Ascending aorta (tissue), 2 donors: ENCODE results near the gene AKT3. TPM values are rescaled to one million over a fixed set of nuclear protein-coding genes. Genes with fewer than 3 reads are reported as not detected.

Experiments
- DNase-seq, 2 donors: peaks; one replicate each; pipeline ENCODE4 v3.0.0-alpha.2; 2019; ENCODE audit warnings: low spot score in 2 of 2
- H3K27ac ChIP-seq, 2 donors: fragments of 200-600 bp; sonication (generic); one replicate each; pipeline ENCODE4 v1.5.1; 2016 to 2017; ENCODE audit warnings: mild to moderate bottlenecking in 1 of 2
- H3K27me3 ChIP-seq: fragments of 200-600 bp; sonication (generic); one replicate; pipeline ENCODE4 v1.5.1; 2017
- H3K36me3 ChIP-seq, 2 donors: fragments of 200-600 bp; sonication (generic); one replicate each; pipeline ENCODE4 v1.5.1; 2016
- H3K4me1 ChIP-seq, 2 donors: fragments of 200-600 bp; sonication (generic); one replicate each; pipeline ENCODE4 v1.5.1; 2016 to 2017; ENCODE audit warnings: mild to moderate bottlenecking in 1 of 2
- H3K4me3 ChIP-seq, 2 donors: fragments of 200-600 bp; sonication (generic); one replicate each; pipeline ENCODE4 v1.5.1; 2016 to 2017; ENCODE audit warnings: mild to moderate bottlenecking in 1 of 2
- H3K9me3 ChIP-seq, 2 donors: fragments of 200-600 bp; sonication (generic); one replicate each; pipeline ENCODE4 v1.5.1; 2016
- intact Hi-C: fragments of 100-400 bp; cut with DNase I; formaldehyde crosslinking; loops from one replicate; pipeline ENCODE4 v1.15.1; 2023
- total RNA-seq: library from RNA; depleted of rRNA; stranded (reverse); fragments of >200 nt; gene quantifications from one replicate; pipeline ENCODE4 v1.1.0, GENCODE V29; 2016
- TF ChIP-seq, protein P1 (sequence below), 3 experiments: fragments of 200-600 bp in 2 of 3; fragments of 450-650 bp in 1 of 3; sonication (generic) in 2 of 3; IDR thresholded peaks; one replicate each; pipeline ENCODE4 v1.5.1; 2016 to 2019; ENCODE audit warnings: antibody characterized with exemption in 3 of 3, mild to moderate bottlenecking in 1 of 3, moderate library complexity in 1 of 3

The AKT3 gene
- total RNA-seq, 1 donor from 2014 or later: 38.0 TPM

GRCh38 chr1:243549791-243550190 is 300.3 kb downstream of the AKT3 start:
- Histone ChIP-seq H3K4me1 (no peaks in the 10 kb centered on the region), H3K9me3 (no peaks in the 10 kb centered on the region), H3K27ac (no peak overlapping the region), H3K4me3 (no peak overlapping the region), H3K27me3 (no peaks in the 10 kb centered on the region), H3K36me3 (peaks cover 0 to 5% of the 10 kb centered on the region in 2 donors)
- TF ChIP-seq, protein P1, sequence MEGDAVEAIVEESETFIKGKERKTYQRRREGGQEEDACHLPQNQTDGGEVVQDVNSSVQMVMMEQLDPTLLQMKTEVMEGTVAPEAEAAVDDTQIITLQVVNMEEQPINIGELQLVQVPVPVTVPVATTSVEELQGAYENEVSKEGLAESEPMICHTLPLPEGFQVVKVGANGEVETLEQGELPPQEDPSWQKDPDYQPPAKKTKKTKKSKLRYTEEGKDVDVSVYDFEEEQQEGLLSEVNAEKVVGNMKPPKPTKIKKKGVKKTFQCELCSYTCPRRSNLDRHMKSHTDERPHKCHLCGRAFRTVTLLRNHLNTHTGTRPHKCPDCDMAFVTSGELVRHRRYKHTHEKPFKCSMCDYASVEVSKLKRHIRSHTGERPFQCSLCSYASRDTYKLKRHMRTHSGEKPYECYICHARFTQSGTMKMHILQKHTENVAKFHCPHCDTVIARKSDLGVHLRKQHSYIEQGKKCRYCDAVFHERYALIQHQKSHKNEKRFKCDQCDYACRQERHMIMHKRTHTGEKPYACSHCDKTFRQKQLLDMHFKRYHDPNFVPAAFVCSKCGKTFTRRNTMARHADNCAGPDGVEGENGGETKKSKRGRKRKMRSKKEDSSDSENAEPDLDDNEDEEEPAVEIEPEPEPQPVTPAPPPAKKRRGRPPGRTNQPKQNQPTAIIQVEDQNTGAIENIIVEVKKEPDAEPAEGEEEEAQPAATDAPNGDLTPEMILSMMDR (IDR thresholded peaks at IDR 0.05): no peak
- intact Hi-C loops: no loop called here
- no peak for DNase-seq

DNA sequence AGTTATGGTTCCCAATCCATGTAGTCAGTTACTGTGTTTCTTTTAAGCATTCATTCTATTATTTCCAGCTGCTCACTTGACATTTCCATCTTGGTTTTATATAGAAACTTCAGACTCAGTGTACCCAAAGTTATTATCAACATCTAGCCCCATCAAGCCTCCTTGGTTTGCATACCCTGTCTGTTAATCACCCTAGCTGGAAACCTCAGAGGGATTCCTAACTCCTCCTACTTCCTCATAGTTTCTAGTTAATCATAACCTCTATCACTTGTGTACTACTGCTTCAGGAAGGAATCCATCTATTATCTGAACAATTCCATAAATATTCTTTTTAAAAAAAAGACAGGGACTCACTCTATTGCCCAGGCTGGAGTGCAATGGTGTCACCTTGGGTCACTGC is 300.9 kb downstream of the AKT3 start:
- H3K27ac ChIP-seq: no peak overlapping the region
- TF ChIP-seq, protein P1 (IDR thresholded peaks at IDR 0.05): no peak
- intact Hi-C loops: no loop called here

DNA sequence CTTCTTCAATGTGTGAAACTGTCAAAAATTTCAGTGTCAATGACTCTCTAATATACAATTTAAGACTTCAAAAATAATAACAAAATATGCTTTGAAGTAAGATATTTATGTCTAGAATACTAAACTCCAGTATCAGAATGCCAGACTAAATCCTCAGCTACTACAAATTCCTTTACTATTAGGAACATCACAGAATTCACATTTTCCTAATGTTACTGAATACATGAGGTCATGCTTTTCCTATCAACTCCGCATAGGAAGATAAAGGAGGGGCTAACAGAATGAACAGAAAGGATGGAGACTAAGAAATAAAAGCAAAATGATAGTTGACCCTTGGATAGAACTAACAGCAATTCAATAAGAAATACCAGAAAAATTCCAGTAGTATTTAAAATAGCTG is 301.5 kb downstream of the AKT3 start:
- no peak overlapping the region for H3K4me3 ChIP-seq
- DNase-seq: no peak
- H3K27me3 ChIP-seq: no peaks in the 10 kb centered on the region
- H3K9me3 ChIP-seq: no peaks in the 10 kb centered on the region
- intact Hi-C loops: no loop called here
- H3K36me3 ChIP-seq: peaks cover 6 to 12% of the 10 kb centered on the region in 2 donors
- no peak overlapping the region for H3K27ac ChIP-seq
- H3K4me1 ChIP-seq: no peaks in the 10 kb centered on the region
- TF ChIP-seq, protein P1 (IDR thresholded peaks at IDR 0.05): no peak

More for the DNA sequence above, 300.9 kb downstream of the AKT3 start:
- no peak overlapping the region for H3K4me3 ChIP-seq
- no peaks in the 10 kb centered on the region for H3K27me3 ChIP-seq
- H3K4me1 ChIP-seq: no peaks in the 10 kb centered on the region
- no peak for DNase-seq
- peaks cover 5 to 7% of the 10 kb centered on the region in 2 donors for H3K36me3 ChIP-seq
- H3K9me3 ChIP-seq: no peaks in the 10 kb centered on the region

DNA sequence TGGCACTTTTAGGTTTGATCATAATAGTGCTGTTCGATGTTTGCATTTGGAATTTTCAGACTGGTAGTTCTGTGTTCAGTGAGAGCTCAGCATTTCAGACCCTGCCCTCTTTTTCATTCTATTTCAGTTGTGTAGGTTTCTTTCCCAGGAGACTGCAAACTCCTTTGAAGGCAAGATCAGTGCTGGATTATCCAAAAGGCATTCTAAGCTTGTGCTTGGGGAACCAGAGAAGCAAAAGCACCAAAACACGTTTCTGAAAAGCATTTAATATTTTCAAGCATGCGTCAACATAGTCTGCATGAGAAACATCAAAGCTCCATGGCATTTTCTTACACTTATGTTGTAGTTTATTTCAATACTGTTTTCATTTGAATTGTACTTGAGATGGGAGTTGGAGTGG is 302.2 kb downstream of the AKT3 start:
- no peak overlapping the region for H3K4me3 ChIP-seq
- H3K27ac ChIP-seq: no peak overlapping the region
- peaks cover 8 to 15% of the 10 kb centered on the region in 2 donors for H3K36me3 ChIP-seq
- H3K9me3 ChIP-seq: no peaks in the 10 kb centered on the region
- H3K27me3 ChIP-seq: no peaks in the 10 kb centered on the region
- TF ChIP-seq, protein P1 (IDR thresholded peaks at IDR 0.05): no peak
- no peak for DNase-seq
- no peaks in the 10 kb centered on the region for H3K4me1 ChIP-seq
- intact Hi-C loops: no loop called here

- H3K36me3 ChIP-seq: peaks cover 8 to 15% of the 10 kb centered on the region in 2 donors
- intact Hi-C loops: no loop called here
- H3K4me1 ChIP-seq: no peaks in the 10 kb centered on the region
- no peaks in the 10 kb centered on the region for H3K27me3 ChIP-seq
- no peak overlapping the region for H3K27ac ChIP-seq
- H3K9me3 ChIP-seq: no peaks in the 10 kb centered on the region
- H3K4me3 ChIP-seq: no peak overlapping the region
- TF ChIP-seq, protein P1 (IDR thresholded peaks at IDR 0.05): no peak
- no peak for DNase-seq
These were observed 303.6 kb downstream of the AKT3 start for GRCh38 chr1:243546457-243546856.

GRCh38 chr1:243543501-243543900 is 306.5 kb downstream of the AKT3 start:
- DNase-seq: no peak
- intact Hi-C loops: no loop called here
- no peak overlapping the region for H3K27ac ChIP-seq
- H3K27me3 ChIP-seq: no peaks in the 10 kb centered on the region
- H3K4me1 ChIP-seq: no peaks in the 10 kb centered on the region
- no peak overlapping the region for H3K4me3 ChIP-seq
- H3K9me3 ChIP-seq: no peaks in the 10 kb centered on the region
- H3K36me3 ChIP-seq: peaks cover 6 to 15% of the 10 kb centered on the region in 2 donors
- TF ChIP-seq, protein P1 (IDR thresholded peaks at IDR 0.05): no peak
